Naive thymus-derived CD4-positive, alpha-beta T cell (primary cell): Measurements from ENCODE around the gene HSPA9. TPM values are rescaled to one million over a fixed set of nuclear protein-coding genes. Genes with fewer than 3 reads are reported as not detected.

Experiments used
- ATAC-seq: fragments of 150-1000 bp; cut with Tn5 transposase; 2 replicates; pipeline ENCODE4 v1.10.0; 2021; ENCODE audit warnings: mild to moderate bottlenecking, moderate library complexity
- CTCF ChIA-PET: fragments of 350-600 bp; sonication (Branson Sonifier 250); formaldehyde crosslinking; loops from one replicate; lab custom pipeline; 2021; ENCODE audit warnings: antibody characterized with exemption; lab: Charles Lee
- POLR2A ChIA-PET: fragments of 350-600 bp; sonication (Branson Sonifier 250); formaldehyde crosslinking; loops from one replicate; lab custom pipeline; 2021; ENCODE audit warnings: antibody characterized with exemption, inconsistent platforms; lab: Charles Lee
- DNase-seq, 9 donors: peaks; one replicate each; pipeline versions ENCODE4 v3.0.0 to v3.0.0-alpha.2; 2020 to 2022; ENCODE audit warnings: mixed read lengths in 1 of 9
- H3K27ac ChIP-seq: one replicate; pipeline ENCODE4 v1.7.0; 2013; ENCODE audit warnings: mild to moderate bottlenecking, low read depth, low read length, moderate library complexity
- H3K27me3 ChIP-seq, 2 donors: one replicate each; pipeline ENCODE4 v1.7.0; 2013; ENCODE audit warnings: low read length in 2 of 2, mild to moderate bottlenecking in 2 of 2, moderate library complexity in 2 of 2; ENCODE audit not compliant: control insufficient read depth in 2 of 2, insufficient read depth in 2 of 2
- H3K36me3 ChIP-seq, 3 experiments: 1 replicate in 2 of 3; 2 replicates in 1 of 3; pipeline ENCODE4 v1.7.0; 2013; ENCODE audit warnings: low read length in 3 of 3, mild to moderate bottlenecking in 3 of 3, moderate library complexity in 1 of 3; ENCODE audit not compliant: insufficient read depth in 3 of 3, control insufficient read depth in 2 of 3
- H3K4me1 ChIP-seq, 2 donors: one replicate each; pipeline ENCODE4 v1.7.0; 2013; ENCODE audit warnings: low read length in 2 of 2, mild to moderate bottlenecking in 2 of 2, moderate library complexity in 1 of 2; ENCODE audit not compliant: control insufficient read depth in 2 of 2, insufficient read depth in 2 of 2
- H3K4me3 ChIP-seq: 2 replicates; pipeline ENCODE4 v1.7.0; 2013; ENCODE audit warnings: mild to moderate bottlenecking, low read length
- H3K9me3 ChIP-seq, 3 experiments: 1 replicate in 2 of 3; 2 replicates in 1 of 3; pipeline ENCODE4 v1.7.0; 2013; ENCODE audit warnings: low read length in 3 of 3; ENCODE audit not compliant: control insufficient read depth in 2 of 3
- H3K27ac Mint-ChIP-seq, 9 donors: one replicate each; pipeline ENCODE4 v1.8.0; 2020 to 2022; ENCODE audit warnings: mixed read lengths in 9 of 9, mild to moderate bottlenecking in 8 of 9, moderate library complexity in 5 of 9, inconsistent platforms in 2 of 9
- H3K27me3 Mint-ChIP-seq, 5 donors: one replicate each; pipeline ENCODE4 v1.8.0; 2021 to 2022; ENCODE audit warnings: mixed read lengths in 5 of 5, mild to moderate bottlenecking in 1 of 5
- H3K36me3 Mint-ChIP-seq, 5 donors: one replicate each; pipeline ENCODE4 v1.8.0; 2020 to 2022; ENCODE audit warnings: mixed read lengths in 5 of 5, mild to moderate bottlenecking in 3 of 5, inconsistent platforms in 1 of 5
- H3K4me1 Mint-ChIP-seq, 7 donors: one replicate each; pipeline ENCODE4 v1.8.0; 2020 to 2022; ENCODE audit warnings: mixed read lengths in 7 of 7, mild to moderate bottlenecking in 3 of 7, inconsistent platforms in 1 of 7
- H3K4me3 Mint-ChIP-seq, 10 donors: one replicate each; pipeline ENCODE4 v1.8.0; 2020 to 2022; ENCODE audit warnings: mild to moderate bottlenecking in 10 of 10, mixed read lengths in 10 of 10, moderate library complexity in 6 of 10, inconsistent platforms in 2 of 10
- H3K9me3 Mint-ChIP-seq, 11 donors: one replicate each; pipeline ENCODE4 v1.8.0; 2020 to 2022; ENCODE audit warnings: mixed read lengths in 11 of 11, mild to moderate bottlenecking in 4 of 11, inconsistent platforms in 1 of 11, moderate library complexity in 1 of 11
- intact Hi-C, 2 donors: fragments of 100-400 bp; cut with micrococcal nuclease; formaldehyde crosslinking; loops; one replicate each; pipeline ENCODE4 v1.15.1; 2023
- polyA plus RNA-seq, 2 donors: library from polyadenylated mRNA; unstranded; fragments of 300-500 nt; fragmentation: Illumina TruSeq; gene quantifications; one replicate each; pipeline ENCODE4 v1.2.3, GENCODE V29; 2021
- total RNA-seq, 6 experiments: library from RNA in 5 of 6; stranded (reverse) in 5 of 6; gene quantifications; 1 replicate in 5 of 6; 2 replicates in 1 of 6; pipeline ENCODE4 v1.2.3 and lab custom pipeline; 2021 to 2026

HSPA9 gene
- total and polyA plus RNA-seq, 7 experiments from 2014 or later: 143 to 274 (median 171) TPM

DNA sequence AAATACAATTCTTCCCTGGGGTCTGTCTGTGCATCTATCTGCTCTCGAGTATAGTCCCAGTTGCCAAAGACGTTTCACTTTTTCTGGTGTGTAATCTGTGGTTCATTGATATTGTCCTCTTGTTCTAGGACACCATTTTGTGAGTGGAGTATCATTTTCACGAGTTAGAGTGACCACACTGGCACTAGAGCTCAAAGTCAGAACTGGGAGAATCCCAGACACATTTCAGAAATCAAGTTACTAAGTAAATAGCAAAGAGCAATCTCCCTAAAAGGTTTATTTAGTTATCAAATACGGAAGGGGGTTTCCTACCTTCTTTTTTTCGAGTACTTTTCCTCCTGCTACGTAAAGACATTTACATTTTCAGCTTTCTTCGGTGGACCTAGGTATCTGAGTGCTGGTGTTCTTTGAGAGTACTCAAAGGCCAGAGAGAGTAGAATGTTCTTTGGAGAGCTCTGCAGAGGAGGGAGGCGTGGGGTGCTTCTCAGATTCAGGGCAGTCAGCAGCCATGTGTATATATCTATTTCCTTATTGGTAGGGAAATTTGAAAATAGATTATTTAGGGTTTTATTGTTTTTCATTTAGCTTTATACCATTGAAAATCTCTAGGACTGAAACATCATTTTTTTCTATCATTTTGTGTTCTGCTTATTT, 8.9 kb upstream of the HSPA9 start:
- ChIA-PET POLR2A (no interaction called here), CTCF (interaction anchor here (0.5 kb wide), 2 partner anchors 13 to 23 kb away, joined by 5 to 6 read pairs; no protein-coding TSS in a partner anchor)
- Mint-ChIP-seq H3K27ac (no peak overlapping the region), H3K4me1 (peaks cover 0 to 4% (median 0%) of the 10 kb centered on the region in 7 donors), H3K4me3 (no peak overlapping the region), H3K36me3 (peaks cover 0 to 4% (median 0%) of the 10 kb centered on the region in 5 donors), H3K27me3 (peaks cover 7 to 33% (median 17%) of the 10 kb centered on the region in 5 donors), H3K9me3 (peaks cover 0 to 3% (median 0%) of the 10 kb centered on the region in 11 donors)
- intact Hi-C loops: no loop called here
- H3K27ac ChIP-seq: no peak overlapping the region
- no peaks in the 10 kb centered on the region for H3K27me3 ChIP-seq
- no peaks in the 10 kb centered on the region for H3K36me3 ChIP-seq
- DNase-seq (no peak), ATAC-seq (no peak)
- peaks cover 0 to 3% of the 10 kb centered on the region in 2 donors for H3K4me1 ChIP-seq
- H3K4me3 ChIP-seq: no peak overlapping the region
- H3K9me3 ChIP-seq: no peaks in the 10 kb centered on the region

DNA sequence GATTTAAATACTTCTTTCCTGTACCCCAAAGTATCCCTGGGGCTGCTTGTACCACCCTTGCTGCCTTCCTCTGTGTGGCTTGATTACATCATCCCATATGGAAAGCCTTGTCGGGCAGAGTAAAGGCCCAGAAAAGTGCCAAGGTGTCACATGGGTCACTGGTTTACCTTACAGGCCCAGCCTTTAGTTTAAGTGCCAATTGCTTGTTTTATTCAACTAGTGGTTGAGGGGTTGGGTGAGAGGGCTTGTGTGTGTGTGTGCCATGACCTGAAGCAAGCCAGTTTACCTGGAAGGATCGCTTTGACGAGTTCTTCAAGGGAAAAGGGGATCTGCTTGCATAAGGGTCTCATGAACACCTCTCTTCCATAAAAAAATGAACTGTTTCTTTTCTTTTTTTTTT, 7.8 kb upstream of the HSPA9 start:
- no peaks in the 10 kb centered on the region for H3K27me3 ChIP-seq
- Mint-ChIP-seq H3K27me3 (peaks cover 4 to 27% (median 10%) of the 10 kb centered on the region in 5 donors), H3K36me3 (peaks cover 0 to 4% (median 0%) of the 10 kb centered on the region in 5 donors), H3K27ac (no peak overlapping the region), H3K4me3 (no peak overlapping the region), H3K9me3 (peaks cover 0 to 3% (median 0%) of the 10 kb centered on the region in 11 donors), H3K4me1 (peaks cover 0 to 5% (median 0%) of the 10 kb centered on the region in 7 donors)
- intact Hi-C loops: no loop called here
- H3K4me1 ChIP-seq: peaks cover 0 to 3% of the 10 kb centered on the region in 2 donors
- DNase-seq (no peak), ATAC-seq (no peak)
- ChIA-PET CTCF (no interaction called here), POLR2A (no interaction called here)
- H3K9me3 ChIP-seq: no peaks in the 10 kb centered on the region
- no peaks in the 10 kb centered on the region for H3K36me3 ChIP-seq
- H3K27ac ChIP-seq: no peak overlapping the region
- H3K4me3 ChIP-seq: no peak overlapping the region

DNA sequence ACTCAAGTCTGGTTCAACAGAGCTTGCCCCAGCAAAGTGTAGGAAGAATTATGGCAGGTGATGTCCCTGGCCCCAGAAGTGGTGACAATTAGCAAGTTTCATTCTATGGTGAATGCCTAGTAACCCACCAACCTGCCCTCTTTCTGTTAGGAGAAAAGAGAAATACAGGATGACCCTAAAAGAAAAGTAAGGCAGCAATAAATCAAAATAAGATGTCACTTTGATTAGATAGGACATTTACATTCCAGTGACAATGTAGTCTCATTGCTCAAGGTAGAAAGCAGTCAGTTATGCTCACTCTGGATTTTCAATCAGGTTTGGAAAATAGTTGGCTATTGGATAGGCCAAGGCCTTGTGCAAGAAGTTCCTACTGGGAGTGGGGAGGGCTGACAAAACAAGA, 5.6 kb upstream of the HSPA9 start:
- peaks cover 0 to 3% (median 0%) of the 10 kb centered on the region in 5 donors for H3K36me3 Mint-ChIP-seq
- intact Hi-C loops: no loop called here
- H3K4me3 Mint-ChIP-seq: no peak overlapping the region
- POLR2A ChIA-PET: interaction anchor here (0.8 kb wide), 1 partner anchor 943 kb away, joined by 3 read pairs; no protein-coding TSS in a partner anchor
- no peaks in the 10 kb centered on the region for H3K36me3 ChIP-seq
- CTCF ChIA-PET: interaction anchor here (0.6 kb wide), 1 partner anchor 190 kb away, joined by 7 read pairs; no protein-coding TSS in a partner anchor
- H3K27me3 Mint-ChIP-seq: peaks cover 0 to 21% (median 3%) of the 10 kb centered on the region in 5 donors
- no peak overlapping the region for H3K4me3 ChIP-seq
- H3K9me3 ChIP-seq: no peaks in the 10 kb centered on the region
- DNase-seq: no peak
- ATAC-seq: no peak
- H3K27ac Mint-ChIP-seq: no peak overlapping the region
- peaks cover 0 to 9% (median 7%) of the 10 kb centered on the region in 7 donors for H3K4me1 Mint-ChIP-seq
- H3K9me3 Mint-ChIP-seq: peaks cover 0 to 4% (median 0%) of the 10 kb centered on the region in 11 donors
- peaks cover 0 to 3% of the 10 kb centered on the region in 2 donors for H3K4me1 ChIP-seq
- no peak overlapping the region for H3K27ac ChIP-seq
- no peaks in the 10 kb centered on the region for H3K27me3 ChIP-seq

DNA sequence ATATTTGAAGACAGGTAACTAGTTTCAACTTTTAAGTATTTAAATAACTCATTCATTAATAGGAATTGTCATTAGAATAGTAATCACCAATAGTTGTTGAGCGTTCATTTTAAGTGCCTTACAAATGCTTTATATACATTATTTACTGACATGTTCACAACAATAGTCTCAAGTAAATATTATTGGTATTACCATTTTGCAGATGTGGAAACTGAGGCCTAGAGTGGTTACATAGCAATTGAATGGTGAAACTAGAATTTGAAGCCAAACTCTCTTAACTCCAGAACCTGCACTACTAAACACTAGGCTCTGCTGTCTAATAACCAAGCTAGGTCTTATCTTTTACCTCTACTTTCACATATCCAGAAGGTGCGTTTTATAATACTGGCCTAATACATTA, 4.8 kb upstream of the HSPA9 start:
- Histone ChIP-seq H3K36me3 (peaks cover 0 to 1% (median 0%) of the 10 kb centered on the region in 3 experiments), H3K4me3 (no peak overlapping the region), H3K27me3 (no peaks in the 10 kb centered on the region), H3K9me3 (no peaks in the 10 kb centered on the region), H3K4me1 (peaks cover 0 to 3% of the 10 kb centered on the region in 2 donors), H3K27ac (no peak overlapping the region)
- Mint-ChIP-seq H3K4me3 (no peak overlapping the region), H3K9me3 (peaks cover 0 to 5% (median 0%) of the 10 kb centered on the region in 11 donors), H3K36me3 (peaks cover under 1 to 5% (median under 1%) of the 10 kb centered on the region in 5 donors), H3K4me1 (peaks cover under 1 to 14% (median 8%) of the 10 kb centered on the region in 7 donors), H3K27ac (no peak overlapping the region), H3K27me3 (peaks cover 0 to 19% (median 0%) of the 10 kb centered on the region in 5 donors)
- no peak for ATAC-seq
- no peak for DNase-seq
- CTCF ChIA-PET: interaction anchor here (0.7 to 1.5 kb wide), 8 partner anchors 8 to 682 kb away, joined by 3 to 7 read pairs (median 3); no protein-coding TSS in a partner anchor
- POLR2A ChIA-PET: interaction anchor here (0.6 to 0.8 kb wide), 3 partner anchors 714 to 1719 kb away, joined by 3 to 4 read pairs (median 3); no protein-coding TSS in a partner anchor
- intact Hi-C loops: no loop called here

DNA sequence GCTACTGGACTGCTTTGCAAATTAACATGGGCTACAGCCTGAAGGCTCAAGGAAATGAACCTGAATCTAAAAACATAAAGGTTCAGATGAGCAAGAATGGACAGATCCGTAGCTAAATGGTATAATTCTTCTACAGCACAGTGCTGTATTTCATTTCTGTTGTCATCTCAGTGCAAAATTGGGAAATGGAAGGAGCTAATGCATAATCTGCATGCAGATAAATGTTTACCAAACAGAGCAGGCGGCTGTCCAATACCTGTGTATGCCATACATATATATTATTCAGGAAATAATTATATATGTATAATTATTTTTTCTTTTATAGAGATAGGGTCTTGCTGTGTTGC, 4.3 kb upstream of the HSPA9 start:
- Mint-ChIP-seq H3K27ac (peak overlapping the region in 1 of 9 donors; percentile 0), H3K27me3 (peaks cover 0 to 14% (median 0%) of the 10 kb centered on the region in 5 donors), H3K4me1 (peaks cover 5 to 19% (median 13%) of the 10 kb centered on the region in 7 donors), H3K9me3 (peaks cover 0 to 5% (median 0%) of the 10 kb centered on the region in 11 donors), H3K4me3 (no peak overlapping the region), H3K36me3 (peaks cover 3 to 10% (median 5%) of the 10 kb centered on the region in 5 donors)
- intact Hi-C loops: loop anchor here (1.0 to 10.0 kb wide), 7 partner anchors 53 to 985 kb away; partner anchors contain the start of genes CTNNA1 (in 2 of the 2), FAM13B (in 1 of the 2) and UBE2D2 (in 1 of the 2)
- H3K27me3 ChIP-seq: no peaks in the 10 kb centered on the region
- H3K9me3 ChIP-seq: no peaks in the 10 kb centered on the region
- peaks cover 0 to 6% (median 0%) of the 10 kb centered on the region in 3 experiments for H3K36me3 ChIP-seq
- H3K4me1 ChIP-seq: peaks cover under 1 to 3% of the 10 kb centered on the region in 2 donors
- ChIA-PET POLR2A (interaction anchor here (0.6 to 0.8 kb wide), 2 partner anchors 715 to 1720 kb away, joined by 3 to 4 read pairs; no protein-coding TSS in a partner anchor), CTCF (interaction anchor here (0.6 to 1.5 kb wide), 13 partner anchors 8 to 711 kb away, joined by 3 to 7 read pairs (median 3); no protein-coding TSS in a partner anchor)
- H3K27ac ChIP-seq: no peak overlapping the region
- H3K4me3 ChIP-seq: no peak overlapping the region
- DNase-seq: no peak
- no peak for ATAC-seq

DNA sequence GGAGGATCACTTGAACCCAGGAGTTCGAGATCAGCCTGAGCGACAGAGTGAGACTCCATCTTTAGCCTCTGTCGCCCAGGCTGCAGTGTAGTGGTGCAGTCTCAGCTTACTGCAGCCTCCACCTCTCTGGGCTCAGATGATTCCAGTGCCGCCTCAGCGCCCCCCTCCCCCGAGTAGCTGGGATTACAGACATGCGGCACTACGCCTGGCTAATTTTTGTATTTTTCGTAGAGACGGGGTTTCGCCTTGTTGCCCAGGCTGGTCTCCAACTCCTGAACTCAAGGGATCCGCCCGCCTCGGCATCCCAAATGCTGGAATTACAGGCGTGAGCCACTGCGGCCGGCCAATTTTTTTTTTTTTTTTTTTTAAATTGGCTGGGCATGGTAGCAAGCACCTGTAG, 2.3 kb upstream of the HSPA9 start:
- Mint-ChIP-seq H3K36me3 (peaks cover 6 to 21% (median 10%) of the 10 kb centered on the region in 5 donors), H3K27ac (peak overlapping the region in 7 of 9 donors; percentile 43 to 100 (median 72)), H3K9me3 (peaks cover 0 to 5% (median 0%) of the 10 kb centered on the region in 11 donors), H3K4me3 (peak overlapping the region in 3 of 10 donors; percentile 23 to 94 (median 36)), H3K4me1 (peaks cover 12 to 35% (median 30%) of the 10 kb centered on the region in 7 donors), H3K27me3 (peaks cover 0 to 4% (median 0%) of the 10 kb centered on the region in 5 donors)
- Histone ChIP-seq H3K27ac (no peak overlapping the region), H3K36me3 (peaks cover 2 to 17% (median 6%) of the 10 kb centered on the region in 3 experiments), H3K4me1 (peaks cover 10 to 12% of the 10 kb centered on the region in 2 donors), H3K27me3 (no peaks in the 10 kb centered on the region), H3K4me3 (no peak overlapping the region), H3K9me3 (no peaks in the 10 kb centered on the region)
- intact Hi-C loops: loop anchor here (5.0 to 10.0 kb wide), 3 partner anchors 175 to 987 kb away; partner anchors contain the start of genes CTNNA1 (in 1 of the 2), FAM13B (in 1 of the 2) and UBE2D2 (in 1 of the 2)
- no peak for DNase-seq
- ChIA-PET CTCF (interaction anchor here (0.7 kb wide), 1 partner anchor 35 kb away, joined by 4 read pairs; no protein-coding TSS in a partner anchor), POLR2A (interaction anchor here (0.7 to 5.2 kb wide), 3 partner anchors 35 to 285 kb away, joined by 4 to 62 read pairs (median 4); partner anchors contain the start of gene ETF1)
- ATAC-seq: no peak
